ENCODE measurements around the gene UBE2O.

GRCh38 chr17:76475302-76475701, 22.4 kb upstream of the UBE2O start:
- TF ChIP-seq CTCF (IDR thresholded peaks at IDR 0.05; ENCODE audit: extremely low read depth in 1 of 2, insufficient read depth in 1 of 2, low read depth in 1 of 2, low read length in 2 of 2): no peak
- no peak for TF ChIP-seq POLR2A (IDR thresholded peaks at IDR 0.05; ENCODE audit: low read depth, low read length)
- no peak for TF ChIP-seq POLR2AphosphoS5 (IDR thresholded peaks at IDR 0.05; ENCODE audit: insufficient read depth, low read depth, low read length)
- TF ChIP-seq EZH2 (IDR thresholded peaks at IDR 0.05; ENCODE audit: borderline replicate concordance, low read depth, low read length, severe bottlenecking): no peak
- no peak for TF ChIP-seq JUN (IDR thresholded peaks at IDR 0.05; ENCODE audit: borderline replicate concordance, insufficient read depth, insufficient read length, low read depth)
- no peak for TF ChIP-seq FOS (IDR thresholded peaks at IDR 0.05; ENCODE audit: borderline replicate concordance, insufficient read depth, low read length)
- no peak for TF ChIP-seq MYC (IDR thresholded peaks at IDR 0.05; ENCODE audit: low read depth, low read length)
